ENCODE results near the gene C1QC. TPM values are rescaled to one million over a fixed set of nuclear protein-coding genes. Genes with fewer than 3 reads are reported as not detected.

Gene C1QC
- total and polyA plus RNA-seq, 2 experiments from 2014 or later, result not detected

DNA sequence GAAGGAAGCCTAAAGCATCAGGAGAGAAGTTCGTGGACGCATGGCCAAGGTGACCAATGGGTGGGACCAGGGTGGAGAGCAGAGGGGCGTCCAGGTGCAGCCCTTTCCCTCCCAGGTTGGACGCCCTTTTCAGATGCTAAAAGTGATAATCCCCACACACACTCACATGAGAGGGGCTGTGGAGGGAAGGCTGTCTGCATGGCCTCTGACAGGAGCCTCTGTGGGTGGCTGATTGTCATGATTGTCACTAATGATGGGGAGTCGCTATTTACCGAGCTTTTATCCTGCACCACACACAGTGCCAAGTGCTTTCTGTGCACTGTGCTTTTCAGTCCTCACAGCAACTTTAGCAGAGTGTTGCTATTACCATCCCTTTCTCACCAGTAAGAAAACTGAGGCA lies 34.1 kb upstream of the C1QC start:
- Mint-ChIP-seq H3K27ac (no peak overlapping the region), H3K4me3 (no peak overlapping the region), H3K36me3 (ENCODE audit: low read depth) (no peaks in the 10 kb centered on the region), H3K27me3 (ENCODE audit: insufficient read depth, low read depth, poor library complexity) (peaks cover 24% of the 10 kb centered on the region), H3K9me3 (no peaks in the 10 kb centered on the region; the same call in 2 of the 3 replicates), H3K4me1 (peaks cover 35% of the 10 kb centered on the region)
- H3K9me2 ChIP-seq (ENCODE audit: insufficient read depth), result no peaks in the 10 kb centered on the region
- TF ChIP-seq NANOG (IDR thresholded peaks at IDR 0.05; ENCODE audit: borderline replicate concordance) (no peak), ZNF114 (CRISPR knock-in tag; IDR thresholded peaks at IDR 0.05) (no peak), EZH2 (IDR thresholded peaks at IDR 0.05; ENCODE audit: low read depth, unreplicated experiment) (no peak), EZH2phosphoT487 (IDR thresholded peaks at IDR 0.05; ENCODE audit: unreplicated experiment) (no peak), ZNF331 (CRISPR knock-in tag; IDR thresholded peaks at IDR 0.05; ENCODE audit: low read depth) (no peak), POLR2AphosphoS5 (IDR thresholded peaks at IDR 0.05; ENCODE audit: low read depth) (no peak), STAT1 (IDR thresholded peaks at IDR 0.05; ENCODE audit: unreplicated experiment) (no peak), CREB1 (CRISPR knock-in tag; IDR thresholded peaks at IDR 0.05; ENCODE audit: low read depth) (no peak), JUNB (IDR thresholded peaks at IDR 0.05; ENCODE audit: unreplicated experiment) (no peak)
- TF ChIP-seq, protein P1, sequence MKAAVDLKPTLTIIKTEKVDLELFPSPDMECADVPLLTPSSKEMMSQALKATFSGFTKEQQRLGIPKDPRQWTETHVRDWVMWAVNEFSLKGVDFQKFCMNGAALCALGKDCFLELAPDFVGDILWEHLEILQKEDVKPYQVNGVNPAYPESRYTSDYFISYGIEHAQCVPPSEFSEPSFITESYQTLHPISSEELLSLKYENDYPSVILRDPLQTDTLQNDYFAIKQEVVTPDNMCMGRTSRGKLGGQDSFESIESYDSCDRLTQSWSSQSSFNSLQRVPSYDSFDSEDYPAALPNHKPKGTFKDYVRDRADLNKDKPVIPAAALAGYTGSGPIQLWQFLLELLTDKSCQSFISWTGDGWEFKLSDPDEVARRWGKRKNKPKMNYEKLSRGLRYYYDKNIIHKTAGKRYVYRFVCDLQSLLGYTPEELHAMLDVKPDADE (IDR thresholded peaks at IDR 0.05), result no peak
- TF ChIP-seq, protein P2, sequence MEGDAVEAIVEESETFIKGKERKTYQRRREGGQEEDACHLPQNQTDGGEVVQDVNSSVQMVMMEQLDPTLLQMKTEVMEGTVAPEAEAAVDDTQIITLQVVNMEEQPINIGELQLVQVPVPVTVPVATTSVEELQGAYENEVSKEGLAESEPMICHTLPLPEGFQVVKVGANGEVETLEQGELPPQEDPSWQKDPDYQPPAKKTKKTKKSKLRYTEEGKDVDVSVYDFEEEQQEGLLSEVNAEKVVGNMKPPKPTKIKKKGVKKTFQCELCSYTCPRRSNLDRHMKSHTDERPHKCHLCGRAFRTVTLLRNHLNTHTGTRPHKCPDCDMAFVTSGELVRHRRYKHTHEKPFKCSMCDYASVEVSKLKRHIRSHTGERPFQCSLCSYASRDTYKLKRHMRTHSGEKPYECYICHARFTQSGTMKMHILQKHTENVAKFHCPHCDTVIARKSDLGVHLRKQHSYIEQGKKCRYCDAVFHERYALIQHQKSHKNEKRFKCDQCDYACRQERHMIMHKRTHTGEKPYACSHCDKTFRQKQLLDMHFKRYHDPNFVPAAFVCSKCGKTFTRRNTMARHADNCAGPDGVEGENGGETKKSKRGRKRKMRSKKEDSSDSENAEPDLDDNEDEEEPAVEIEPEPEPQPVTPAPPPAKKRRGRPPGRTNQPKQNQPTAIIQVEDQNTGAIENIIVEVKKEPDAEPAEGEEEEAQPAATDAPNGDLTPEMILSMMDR (conservative IDR thresholded peaks at IDR 0.05; ENCODE audit: low read depth in 2 of 2), result no peak
- TF ChIP-seq, protein P3, sequence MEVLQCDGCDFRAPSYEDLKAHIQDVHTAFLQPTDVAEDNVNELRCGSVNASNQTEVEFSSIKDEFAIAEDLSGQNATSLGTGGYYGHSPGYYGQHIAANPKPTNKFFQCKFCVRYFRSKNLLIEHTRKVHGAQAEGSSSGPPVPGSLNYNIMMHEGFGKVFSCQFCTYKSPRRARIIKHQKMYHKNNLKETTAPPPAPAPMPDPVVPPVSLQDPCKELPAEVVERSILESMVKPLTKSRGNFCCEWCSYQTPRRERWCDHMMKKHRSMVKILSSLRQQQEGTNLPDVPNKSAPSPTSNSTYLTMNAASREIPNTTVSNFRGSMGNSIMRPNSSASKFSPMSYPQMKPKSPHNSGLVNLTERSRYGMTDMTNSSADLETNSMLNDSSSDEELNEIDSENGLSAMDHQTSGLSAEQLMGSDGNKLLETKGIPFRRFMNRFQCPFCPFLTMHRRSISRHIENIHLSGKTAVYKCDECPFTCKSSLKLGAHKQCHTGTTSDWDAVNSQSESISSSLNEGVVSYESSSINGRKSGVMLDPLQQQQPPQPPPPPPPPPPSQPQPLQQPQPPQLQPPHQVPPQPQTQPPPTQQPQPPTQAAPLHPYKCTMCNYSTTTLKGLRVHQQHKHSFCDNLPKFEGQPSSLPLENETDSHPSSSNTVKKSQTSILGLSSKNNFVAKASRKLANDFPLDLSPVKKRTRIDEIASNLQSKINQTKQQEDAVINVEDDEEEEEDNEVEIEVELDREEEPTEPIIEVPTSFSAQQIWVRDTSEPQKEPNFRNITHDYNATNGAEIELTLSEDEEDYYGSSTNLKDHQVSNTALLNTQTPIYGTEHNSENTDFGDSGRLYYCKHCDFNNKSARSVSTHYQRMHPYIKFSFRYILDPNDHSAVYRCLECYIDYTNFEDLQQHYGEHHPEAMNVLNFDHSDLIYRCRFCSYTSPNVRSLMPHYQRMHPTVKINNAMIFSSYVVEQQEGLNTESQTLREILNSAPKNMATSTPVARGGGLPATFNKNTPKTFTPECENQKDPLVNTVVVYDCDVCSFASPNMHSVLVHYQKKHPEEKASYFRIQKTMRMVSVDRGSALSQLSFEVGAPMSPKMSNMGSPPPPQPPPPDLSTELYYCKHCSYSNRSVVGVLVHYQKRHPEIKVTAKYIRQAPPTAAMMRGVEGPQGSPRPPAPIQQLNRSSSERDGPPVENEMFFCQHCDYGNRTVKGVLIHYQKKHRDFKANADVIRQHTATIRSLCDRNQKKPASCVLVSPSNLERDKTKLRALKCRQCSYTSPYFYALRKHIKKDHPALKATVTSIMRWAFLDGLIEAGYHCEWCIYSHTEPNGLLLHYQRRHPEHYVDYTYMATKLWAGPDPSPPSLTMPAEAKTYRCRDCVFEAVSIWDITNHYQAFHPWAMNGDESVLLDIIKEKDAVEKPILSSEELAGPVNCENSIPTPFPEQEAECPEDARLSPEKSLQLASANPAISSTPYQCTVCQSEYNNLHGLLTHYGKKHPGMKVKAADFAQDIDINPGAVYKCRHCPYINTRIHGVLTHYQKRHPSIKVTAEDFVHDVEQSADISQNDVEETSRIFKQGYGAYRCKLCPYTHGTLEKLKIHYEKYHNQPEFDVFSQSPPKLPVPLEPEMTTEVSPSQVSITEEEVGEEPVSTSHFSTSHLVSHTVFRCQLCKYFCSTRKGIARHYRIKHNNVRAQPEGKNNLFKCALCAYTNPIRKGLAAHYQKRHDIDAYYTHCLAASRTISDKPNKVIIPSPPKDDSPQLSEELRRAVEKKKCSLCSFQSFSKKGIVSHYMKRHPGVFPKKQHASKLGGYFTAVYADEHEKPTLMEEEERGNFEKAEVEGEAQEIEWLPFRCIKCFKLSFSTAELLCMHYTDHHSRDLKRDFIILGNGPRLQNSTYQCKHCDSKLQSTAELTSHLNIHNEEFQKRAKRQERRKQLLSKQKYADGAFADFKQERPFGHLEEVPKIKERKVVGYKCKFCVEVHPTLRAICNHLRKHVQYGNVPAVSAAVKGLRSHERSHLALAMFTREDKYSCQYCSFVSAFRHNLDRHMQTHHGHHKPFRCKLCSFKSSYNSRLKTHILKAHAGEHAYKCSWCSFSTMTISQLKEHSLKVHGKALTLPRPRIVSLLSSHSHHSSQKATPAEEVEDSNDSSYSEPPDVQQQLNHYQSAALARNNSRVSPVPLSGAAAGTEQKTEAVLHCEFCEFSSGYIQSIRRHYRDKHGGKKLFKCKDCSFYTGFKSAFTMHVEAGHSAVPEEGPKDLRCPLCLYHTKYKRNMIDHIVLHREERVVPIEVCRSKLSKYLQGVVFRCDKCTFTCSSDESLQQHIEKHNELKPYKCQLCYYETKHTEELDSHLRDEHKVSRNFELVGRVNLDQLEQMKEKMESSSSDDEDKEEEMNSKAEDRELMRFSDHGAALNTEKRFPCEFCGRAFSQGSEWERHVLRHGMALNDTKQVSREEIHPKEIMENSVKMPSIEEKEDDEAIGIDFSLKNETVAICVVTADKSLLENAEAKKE (CRISPR knock-in tag; IDR thresholded peaks at IDR 0.05), result no peak
- TF ChIP-seq, protein P4, sequence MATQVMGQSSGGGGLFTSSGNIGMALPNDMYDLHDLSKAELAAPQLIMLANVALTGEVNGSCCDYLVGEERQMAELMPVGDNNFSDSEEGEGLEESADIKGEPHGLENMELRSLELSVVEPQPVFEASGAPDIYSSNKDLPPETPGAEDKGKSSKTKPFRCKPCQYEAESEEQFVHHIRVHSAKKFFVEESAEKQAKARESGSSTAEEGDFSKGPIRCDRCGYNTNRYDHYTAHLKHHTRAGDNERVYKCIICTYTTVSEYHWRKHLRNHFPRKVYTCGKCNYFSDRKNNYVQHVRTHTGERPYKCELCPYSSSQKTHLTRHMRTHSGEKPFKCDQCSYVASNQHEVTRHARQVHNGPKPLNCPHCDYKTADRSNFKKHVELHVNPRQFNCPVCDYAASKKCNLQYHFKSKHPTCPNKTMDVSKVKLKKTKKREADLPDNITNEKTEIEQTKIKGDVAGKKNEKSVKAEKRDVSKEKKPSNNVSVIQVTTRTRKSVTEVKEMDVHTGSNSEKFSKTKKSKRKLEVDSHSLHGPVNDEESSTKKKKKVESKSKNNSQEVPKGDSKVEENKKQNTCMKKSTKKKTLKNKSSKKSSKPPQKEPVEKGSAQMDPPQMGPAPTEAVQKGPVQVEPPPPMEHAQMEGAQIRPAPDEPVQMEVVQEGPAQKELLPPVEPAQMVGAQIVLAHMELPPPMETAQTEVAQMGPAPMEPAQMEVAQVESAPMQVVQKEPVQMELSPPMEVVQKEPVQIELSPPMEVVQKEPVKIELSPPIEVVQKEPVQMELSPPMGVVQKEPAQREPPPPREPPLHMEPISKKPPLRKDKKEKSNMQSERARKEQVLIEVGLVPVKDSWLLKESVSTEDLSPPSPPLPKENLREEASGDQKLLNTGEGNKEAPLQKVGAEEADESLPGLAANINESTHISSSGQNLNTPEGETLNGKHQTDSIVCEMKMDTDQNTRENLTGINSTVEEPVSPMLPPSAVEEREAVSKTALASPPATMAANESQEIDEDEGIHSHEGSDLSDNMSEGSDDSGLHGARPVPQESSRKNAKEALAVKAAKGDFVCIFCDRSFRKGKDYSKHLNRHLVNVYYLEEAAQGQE (IDR thresholded peaks at IDR 0.05; ENCODE audit: unreplicated experiment), result no peak
- ATAC-seq (no peak; the same call in 2 of the 3 replicates), DNase-seq (ENCODE audit: low spot score) (no peak)
- H3F3A ChIP-seq (replicated peaks; ENCODE audit: low read depth), result no peaks in the 10 kb centered on the region
- no peaks in the 10 kb centered on the region for H3K27me3 ChIP-seq (ENCODE audit: insufficient read depth)
- 0 out of 2 replicates have a peak, but pooled peaks cover 6% of the 10 kb centered on the region for H3K4me1 ChIP-seq (ENCODE audit: insufficient read depth)
- no peak overlapping the region for H2AFZ ChIP-seq
- no peaks in the 10 kb centered on the region for H3K79me2 ChIP-seq (replicated peaks; ENCODE audit: insufficient read depth)
- H3K27ac ChIP-seq (ENCODE audit: low read depth), result no peak overlapping the region
- no peaks in the 10 kb centered on the region for H3K36me3 ChIP-seq (ENCODE audit: insufficient read depth)
- no peak overlapping the region for H3K4me2 ChIP-seq
- no peak overlapping the region for H3K4me3 ChIP-seq
- H4K20me1 ChIP-seq (replicated peaks; ENCODE audit: insufficient read depth), result peaks cover 9% of the 10 kb centered on the region; the same call in 1 of the 2 replicates
